Stimulated activated CD8-positive, alpha-beta memory T cell treated with anti-CD3 and anti-CD28 coated beads, Interleukin-4, amount 100 ng/mL, for 24 hours (primary cell): Measurements from ENCODE around the gene RFX1.
"Not testable (repeated sequence)": the region's sequence is repeated elsewhere in the genome, so short reads cannot be mapped to it uniquely, and the experiment has no call there.

Experiments used
- DNase-seq: peaks from one replicate; pipeline ENCODE4 v3.0.0-alpha.2; 2020; ENCODE audit warnings: low read depth

Gene RFX1

DNA sequence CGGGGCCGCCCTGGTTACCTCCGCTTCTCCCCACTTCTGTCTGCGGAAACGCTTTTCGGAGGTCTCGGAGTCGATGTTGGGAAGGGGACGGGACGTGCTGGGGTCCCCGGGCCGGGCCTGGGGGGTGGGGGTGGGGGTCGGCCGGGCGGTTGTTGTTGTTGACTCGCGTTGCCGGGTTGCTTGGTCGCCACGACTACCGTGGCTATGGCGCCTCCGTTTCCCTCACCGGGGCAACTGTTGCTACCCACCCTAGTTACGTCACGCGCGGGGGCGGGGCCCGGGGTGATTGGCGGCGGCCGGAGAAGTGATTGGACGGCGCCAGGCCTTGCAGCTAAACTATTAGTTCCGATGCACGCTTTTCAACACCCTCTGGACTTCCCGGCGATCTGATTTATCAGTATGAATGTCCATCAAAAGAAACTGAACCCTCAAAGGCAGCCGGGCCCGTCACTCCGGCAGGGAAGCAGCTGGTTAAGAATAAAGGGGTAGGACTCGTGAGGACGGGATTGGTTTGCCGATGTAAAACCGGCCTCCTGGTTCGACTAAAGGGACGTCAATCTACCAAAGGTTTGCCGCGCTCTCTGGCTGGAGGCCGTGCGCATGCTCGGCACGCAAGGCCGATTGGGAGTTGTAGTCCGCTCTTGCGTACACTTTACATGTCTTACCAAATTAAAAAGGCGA lies at the start of gene RFX1:
RFX1 (minus strand) TSS at position 236 of the 681 bp plus-strand sequence. CDS start 12,477 bp downstream, outside the sequence.
- peak; percentile 100 for DNase-seq

DNA sequence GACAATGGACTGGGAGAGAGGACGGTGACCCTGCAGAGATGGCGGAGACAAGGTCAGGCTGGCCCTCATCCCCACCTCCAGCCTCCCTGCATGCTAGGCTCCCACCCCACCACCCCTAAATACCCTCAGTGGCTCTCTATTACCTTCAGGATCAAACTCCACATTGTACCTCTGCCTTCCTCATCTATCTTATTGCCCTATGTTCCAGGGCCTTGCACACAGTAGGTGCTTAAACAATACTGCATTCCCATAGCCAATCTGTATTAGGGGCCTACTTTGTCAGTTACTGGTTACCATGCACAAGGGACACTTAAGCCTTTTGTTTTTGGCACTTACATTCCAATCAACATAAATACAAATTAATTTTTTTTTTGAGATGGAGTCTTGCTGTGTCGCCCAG lies 49.3 kb upstream of the RFX1 start:
- no peak for DNase-seq

DNA sequence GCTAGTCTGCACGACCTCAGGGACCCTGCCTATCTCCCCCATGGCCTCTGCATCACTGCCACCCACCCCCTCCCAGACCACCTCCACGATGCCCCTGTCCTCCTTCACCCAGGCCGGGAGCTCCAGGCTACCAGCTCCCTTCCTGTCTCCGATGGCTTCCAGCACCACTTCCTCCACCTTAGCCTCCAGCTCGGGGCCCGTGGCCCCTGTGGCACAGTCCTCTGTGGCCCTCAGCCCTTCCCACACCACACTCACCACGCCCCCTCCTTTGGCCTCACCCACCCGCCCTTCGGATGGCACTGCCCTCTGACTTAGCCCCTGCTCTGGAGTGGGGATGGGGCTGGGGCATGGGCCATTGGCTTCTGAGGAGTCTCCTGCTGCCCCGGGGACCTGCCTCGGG lies 48.6 kb upstream of the RFX1 start:
- no peak for DNase-seq

DNA sequence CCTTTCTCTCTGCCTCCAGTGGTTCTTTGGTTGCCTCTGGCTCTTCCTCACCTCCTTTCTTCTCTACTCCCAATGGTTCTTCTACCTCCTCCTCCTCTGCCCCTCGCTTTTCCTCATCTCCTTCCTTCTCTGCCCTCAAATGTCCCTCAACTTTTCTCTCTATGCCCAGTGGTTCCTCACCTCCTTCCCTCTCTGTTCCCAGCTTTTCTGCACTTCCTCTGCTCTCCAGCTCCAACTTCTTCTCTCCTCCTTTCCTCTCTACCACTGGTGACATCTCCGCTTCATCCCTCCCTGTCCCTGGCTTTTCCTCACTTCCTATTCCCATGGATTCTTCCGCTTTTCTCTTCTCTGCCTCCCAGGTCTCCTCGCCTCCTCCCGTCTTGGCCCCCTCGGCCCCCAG lies 48.0 kb upstream of the RFX1 start:
- DNase-seq, result no peak

DNA sequence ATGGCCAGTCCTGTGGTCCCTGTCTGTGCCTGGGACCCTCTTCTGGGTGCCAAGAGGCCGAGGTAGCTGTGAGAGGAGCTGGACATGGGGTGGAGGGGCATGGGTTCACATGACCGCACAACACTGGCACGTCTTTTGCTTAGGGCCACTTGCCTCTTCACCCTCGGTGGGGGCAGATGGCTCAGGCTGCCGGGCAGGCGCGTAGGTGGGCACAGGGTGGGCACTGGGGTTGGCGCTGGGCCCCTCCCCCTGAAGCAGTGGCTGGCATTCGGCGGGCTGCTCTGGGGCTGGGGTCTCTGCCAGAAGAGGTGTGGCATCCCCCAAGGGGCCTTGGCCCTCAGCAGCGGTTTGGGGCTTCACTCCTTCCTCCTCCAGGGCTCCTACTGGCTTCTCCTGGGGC lies 47.4 kb upstream of the RFX1 start:
- no peak for DNase-seq

DNA sequence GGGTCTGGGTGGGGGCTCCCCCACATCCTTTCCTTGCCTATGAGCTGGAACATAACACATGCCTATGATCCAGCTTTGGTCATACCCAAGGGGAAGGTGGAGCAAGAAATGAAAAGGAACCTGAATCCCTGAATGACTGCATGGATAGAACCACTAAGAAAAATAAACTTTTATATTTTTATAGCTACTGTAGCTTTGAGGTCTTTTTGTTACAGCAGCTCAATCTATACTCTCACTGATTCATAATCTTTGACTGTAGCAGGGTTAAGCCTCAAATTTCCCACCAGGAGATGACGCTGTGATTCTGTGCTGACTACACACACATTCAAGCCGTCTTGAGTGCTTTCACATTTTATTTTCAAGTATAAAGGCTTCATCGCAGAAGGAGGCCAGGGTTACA lies 46.9 kb upstream of the RFX1 start:
- no peak for DNase-seq

DNA sequence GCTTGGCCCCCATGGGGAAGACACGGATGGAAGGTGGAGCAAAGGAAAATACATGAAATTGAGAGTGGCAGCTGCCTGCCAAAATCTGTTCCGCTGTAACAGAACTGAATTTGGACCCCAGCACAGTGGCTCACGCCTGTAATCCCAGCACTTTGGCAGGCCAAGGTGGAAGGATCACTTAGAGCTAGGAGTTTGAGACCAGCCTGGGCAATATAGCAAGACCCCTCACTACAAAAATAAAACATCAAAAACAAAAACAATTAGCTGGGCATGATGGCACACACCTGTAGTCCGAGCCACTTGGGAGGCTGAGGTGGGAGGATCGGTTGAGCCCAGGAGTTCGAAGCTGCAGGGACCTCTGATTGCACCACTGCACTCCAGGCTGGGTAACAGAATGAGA lies 46.4 kb upstream of the RFX1 start:
- no peak for DNase-seq

DNA sequence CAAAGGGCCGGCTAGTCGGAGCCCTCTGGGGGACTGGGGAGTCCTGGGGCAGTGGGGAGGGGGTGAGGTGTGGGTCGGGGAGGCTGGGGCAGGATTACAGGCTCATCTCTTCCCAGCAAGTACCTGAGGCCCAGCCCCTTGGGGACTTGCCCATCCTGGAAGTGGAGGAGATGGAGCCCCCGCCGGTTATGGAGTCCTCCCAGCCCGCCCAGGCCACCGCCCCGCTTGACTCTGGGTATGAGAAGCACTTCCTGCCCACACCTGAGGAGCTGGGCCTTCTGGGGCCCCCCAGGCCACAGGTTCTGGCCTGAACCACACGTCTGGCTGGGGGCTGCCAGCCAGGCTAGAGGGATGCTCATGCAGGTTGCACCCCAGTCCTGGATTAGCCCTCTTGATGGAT lies 45.9 kb upstream of the RFX1 start:
- no peak for DNase-seq

DNA sequence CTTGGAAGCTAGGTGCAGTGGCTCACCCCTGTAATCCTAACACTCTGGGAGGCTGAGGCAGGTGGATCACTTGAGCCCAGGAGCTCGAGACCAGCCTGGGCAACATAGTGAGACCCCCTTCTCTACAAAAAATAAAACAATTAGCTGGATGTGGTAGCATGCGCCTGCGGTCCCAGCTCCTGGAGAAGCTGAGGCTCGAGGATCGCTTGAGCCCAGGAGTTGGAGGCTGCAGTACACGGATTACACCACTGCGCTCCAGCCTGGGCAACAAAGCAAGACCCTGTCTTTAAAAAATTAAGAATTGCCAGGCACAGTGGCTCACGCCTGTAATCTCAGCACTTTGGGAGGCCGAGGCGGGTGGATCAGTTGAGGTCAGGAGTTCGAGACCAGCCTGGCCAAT lies 44.8 kb upstream of the RFX1 start:
- not testable (repeated sequence) for DNase-seq

DNA sequence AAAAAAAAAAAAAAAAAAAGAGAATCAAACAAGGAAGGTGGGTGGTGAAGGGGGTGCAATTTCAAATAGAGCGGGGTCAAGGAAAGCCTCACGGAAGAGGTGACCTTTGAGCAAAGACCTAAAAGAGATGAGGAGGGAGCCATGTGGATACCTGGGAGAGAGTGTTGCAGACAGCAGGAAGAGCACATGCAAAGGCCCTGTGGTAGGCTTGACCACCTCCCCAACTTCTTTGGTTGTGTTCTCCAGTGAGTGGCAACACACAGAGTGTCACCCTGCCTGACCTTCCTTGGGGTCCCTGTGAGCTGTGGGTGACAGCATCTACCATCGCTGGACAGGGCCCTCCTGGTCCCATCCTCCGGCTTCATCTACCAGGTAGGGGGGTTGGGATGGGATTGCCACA lies 44.4 kb upstream of the RFX1 start:
- DNase-seq, result no peak

DNA sequence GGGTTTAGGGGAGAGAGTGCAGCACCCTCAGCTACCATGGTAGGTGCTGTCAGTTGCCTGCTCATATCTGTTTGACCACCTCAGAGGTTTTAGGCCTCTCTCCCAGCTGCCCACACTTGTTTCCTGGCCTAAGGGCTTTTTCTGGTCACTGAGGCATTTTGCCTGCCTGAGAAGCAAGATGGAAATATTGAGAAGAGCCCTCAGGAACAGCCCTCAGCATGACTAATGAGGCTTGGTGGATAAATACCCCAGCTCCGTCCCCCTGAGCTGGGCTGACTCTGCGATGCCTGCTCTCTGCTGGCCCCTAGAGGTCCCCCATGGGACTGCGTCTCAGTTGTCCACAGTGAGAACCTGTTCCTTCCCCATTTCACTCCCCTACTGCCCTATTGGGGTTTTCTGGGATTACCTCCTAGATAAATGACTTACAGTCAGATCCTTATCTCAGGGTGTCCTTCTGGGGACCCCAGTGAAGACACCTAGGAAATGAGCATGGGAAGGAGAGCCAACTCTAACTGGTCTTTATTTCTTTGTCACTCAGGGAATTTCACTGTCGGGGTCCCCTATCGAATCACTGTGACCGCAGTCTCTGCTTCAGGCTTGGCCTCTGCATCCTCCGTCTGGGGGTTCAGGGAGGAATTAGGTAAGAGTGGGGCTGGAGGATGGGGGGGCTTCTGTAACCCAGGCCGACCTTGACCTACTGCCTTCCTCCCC lies 42.5 kb upstream of the RFX1 start:
- DNase-seq, result peak; percentile 67

DNA sequence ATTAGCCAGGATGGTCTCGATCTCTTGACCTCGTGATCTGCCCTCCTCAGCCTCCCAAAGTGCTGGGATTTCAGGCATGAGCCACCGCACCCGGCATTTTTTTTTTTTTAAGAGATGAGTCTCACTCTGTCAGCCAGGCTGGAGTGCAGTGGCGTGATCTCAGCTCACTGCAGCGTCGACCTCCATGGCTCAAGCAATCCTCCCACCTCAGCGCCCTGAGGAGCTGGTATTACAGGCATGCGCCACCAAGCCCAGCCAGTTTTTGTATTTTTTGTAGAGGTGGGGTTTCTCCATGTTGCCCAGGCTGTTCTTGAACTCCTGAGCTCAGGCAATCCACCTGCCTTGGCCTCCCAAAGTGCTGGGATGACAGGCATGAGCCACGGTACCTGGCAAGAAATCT lies 41.7 kb upstream of the RFX1 start:
- not testable (repeated sequence) for DNase-seq

DNA sequence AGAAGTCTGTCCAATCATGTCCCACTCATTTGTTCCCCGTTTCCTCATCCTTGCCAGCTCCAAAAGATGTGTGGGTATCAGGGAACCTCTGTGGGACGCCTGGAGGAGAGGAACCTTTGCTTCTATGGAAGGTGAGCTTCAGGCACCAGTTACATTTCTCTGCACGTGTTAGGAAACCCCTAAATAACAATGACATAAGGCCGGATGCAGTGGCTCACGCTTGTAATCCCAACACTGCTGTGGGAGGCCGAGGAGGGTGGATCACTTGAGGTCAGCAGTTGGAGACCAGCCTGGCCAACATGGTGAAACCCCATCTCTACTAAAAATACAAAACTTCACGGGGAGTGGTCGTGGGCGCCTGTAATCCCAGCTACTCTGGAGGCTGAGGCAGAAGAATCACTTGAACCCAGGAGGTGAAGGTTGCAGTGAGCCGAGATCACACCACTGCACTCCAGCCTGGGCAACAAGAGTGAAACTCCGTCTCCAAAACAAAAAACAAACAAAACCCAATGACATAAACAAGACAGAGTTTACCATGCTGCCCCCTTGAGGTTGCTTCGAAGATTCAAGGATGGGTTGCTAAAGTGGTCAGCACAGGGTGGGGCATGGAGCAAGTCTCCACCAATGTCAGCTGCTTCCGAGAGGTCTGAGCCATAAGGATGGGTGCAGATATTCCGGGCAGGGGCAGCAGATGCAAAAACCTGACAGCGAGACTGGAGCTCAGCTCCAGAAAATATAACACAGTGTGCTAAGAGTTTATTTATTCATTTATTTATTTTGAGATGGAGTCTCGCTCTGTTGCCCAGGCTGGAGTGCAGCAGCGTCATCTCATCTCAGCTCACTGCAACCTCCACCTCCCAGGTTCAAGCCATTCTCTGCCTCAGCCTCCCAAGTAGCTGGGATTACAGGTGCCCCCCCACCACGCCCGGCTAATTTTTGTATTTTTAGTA lies 36.8 kb upstream of the RFX1 start:
- DNase-seq, result peak; percentile 19

DNA sequence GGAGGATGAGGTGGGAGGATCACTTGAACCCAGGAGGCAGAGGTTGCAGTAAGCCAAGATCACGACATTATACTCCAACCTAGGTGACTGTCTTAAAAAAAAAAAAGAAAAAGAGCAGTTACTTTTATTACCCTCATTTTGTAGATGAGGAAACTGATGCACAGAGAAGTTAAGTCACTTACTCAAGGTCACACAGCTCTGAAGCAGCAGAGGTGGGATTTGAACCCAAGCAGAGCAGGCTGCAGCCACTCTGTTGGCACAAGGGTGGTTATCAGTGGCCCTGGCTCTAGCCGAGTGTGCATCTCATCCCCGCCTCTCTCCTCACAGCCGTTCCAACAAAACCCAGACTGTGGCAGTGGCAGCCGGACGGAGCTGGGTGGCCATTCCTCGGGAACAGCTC lies 33.1 kb upstream of the RFX1 start:
- no peak for DNase-seq

DNA sequence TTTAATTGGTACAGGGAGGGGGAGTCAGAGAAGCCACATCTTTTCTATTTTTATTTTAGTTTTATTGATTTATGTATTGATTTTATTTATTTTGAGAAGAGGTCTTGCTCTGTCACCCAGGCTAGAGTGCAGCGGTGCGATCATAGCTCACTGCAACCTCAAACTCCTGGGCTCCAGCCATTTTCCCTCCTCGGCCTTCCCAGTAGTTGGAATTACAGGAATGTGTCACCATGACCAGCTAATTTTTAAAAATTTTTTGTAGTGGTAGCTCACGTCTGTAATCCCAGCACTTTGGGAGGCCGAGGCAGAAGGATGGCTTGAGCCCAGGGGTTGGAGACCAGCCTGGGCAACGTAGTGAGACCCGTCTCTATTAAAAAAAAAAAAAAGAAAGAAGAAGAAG lies 29.6 kb upstream of the RFX1 start:
- DNase-seq, result no peak

DNA sequence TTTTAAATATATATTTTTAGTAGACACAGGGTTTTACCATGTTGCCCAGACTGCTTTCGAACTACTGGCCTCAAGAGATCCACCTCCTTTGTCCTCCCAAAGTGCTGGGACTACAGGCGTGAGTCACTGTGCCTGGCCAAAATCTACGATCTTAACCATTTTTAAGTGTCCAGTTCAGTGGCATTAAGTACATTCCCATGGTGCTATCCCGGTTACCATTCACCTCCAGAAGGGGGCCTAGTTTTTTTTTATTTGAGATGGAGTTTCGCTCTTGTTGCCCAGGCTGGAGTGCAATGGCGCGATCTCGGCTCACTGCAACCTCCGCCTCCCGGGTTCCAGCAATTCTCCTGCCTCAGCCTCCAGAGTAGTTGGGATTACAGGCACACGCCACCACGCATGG lies 29.0 kb upstream of the RFX1 start:
- DNase-seq, result not testable (repeated sequence)

DNA sequence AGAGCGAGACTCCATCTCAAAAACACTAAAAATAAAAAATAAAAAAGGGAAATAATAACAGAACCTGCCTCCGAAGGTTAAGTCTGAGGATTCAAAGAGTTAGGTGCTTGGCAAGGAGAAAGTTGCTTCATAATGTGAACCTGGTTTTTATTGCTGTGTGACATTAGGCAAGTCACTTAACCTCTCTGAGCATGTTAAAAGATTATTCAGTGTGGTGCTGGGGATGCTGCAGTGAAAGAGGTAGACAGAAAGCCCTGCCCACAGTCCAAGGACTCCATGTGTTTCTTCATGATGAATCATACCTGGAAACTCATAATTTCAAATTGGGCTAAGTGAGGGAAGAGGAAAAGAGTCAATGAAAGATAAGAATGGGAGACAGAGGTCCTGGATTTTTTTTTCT lies 27.8 kb upstream of the RFX1 start:
- DNase-seq, result no peak

DNA sequence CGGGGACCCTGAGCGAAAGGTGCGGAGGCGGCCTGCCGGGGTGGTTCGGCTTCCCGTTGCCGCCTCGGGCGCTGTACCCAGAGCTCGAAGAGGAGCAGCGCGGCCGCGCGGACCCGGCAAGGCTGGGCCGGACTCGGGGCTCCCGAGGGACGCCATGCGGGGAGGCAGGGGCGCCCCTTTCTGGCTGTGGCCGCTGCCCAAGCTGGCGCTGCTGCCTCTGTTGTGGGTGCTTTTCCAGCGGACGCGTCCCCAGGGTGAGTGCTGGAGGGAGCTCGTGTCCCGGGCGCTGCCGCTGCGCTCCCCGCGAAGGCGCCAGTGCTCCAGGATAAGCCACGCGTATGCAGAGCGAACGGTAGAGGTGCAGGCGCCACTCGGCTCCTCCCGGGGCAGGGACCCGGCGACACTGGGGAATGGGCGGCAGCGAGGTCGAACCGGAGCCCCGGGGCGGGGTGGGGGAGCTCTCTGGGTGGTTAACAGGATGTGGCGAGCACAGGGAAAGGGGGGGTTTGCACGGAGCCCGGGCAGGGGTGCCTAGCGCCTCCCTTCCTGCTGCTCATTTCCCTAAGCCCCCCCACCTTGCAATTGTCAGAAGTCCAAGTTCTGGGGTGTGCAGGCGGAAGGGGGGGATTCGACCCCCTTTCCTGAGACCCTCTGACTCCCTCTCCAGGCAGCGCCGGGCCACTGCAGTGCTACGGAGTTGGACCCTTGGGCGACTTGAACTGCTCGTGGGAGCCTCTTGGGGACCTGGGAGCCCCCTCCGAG lies 25.8 kb upstream of the RFX1 start, which contains the start of gene IL27RA:
IL27RA (plus strand) TSS at position 44 of the 762 bp plus-strand sequence; CDS start at position 155, 111 bp downstream.
- DNase-seq, result peak; percentile 67

DNA sequence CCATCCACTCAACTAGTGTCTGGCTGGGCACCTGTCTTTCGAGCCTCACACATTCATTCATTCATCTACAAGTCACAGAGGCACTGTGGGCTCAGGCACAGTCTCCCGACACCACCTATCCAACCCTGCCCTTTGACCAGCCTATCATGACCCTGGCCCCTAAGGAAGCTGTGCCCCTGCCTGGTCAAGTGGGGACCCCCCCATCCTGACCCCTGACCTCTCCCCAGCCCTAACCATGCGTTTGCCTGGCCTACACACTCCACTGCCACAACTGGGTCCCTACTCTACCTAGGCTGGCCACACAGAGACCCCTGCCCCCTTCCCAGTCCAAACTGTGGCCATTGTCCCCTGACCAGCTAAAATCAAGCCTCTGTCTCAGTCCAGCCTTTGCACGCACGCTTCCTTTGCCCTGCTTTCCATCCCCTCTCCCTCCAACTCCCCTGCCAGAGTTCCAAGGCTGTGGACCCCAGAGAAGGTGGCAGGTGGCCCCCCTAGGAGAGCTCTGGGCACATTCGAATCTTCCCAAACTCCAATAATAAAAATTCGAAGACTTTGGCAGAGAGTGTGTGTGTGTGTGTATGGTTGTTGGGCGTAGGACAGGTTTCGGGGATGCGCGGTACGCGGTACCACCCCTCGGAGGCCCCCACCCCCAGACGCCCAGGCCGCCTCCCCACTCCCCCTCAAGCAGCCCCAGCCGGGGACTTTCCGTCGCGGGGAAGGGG lies 25.0 kb upstream of the RFX1 start:
- DNase-seq, result no peak

DNA sequence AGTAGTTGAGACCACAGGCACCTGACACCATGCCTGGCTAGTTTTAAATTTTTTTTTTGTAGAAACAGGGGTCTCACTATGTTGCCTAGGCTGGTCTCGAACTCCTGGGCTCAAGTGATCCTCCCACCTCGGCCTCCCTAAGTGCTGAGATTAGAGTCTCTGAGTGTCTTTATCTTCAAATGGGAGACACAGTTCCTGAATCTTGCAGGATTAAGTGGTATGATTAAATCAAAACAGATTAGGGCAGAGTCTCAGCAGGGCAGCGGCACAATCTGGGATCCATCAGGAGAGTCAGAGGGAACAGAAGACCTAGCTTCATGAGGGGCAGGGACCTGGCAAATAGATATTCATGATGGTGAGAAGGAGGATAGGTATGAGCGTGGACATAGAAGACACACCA lies 22.8 kb upstream of the RFX1 start:
- DNase-seq, result no peak

DNA sequence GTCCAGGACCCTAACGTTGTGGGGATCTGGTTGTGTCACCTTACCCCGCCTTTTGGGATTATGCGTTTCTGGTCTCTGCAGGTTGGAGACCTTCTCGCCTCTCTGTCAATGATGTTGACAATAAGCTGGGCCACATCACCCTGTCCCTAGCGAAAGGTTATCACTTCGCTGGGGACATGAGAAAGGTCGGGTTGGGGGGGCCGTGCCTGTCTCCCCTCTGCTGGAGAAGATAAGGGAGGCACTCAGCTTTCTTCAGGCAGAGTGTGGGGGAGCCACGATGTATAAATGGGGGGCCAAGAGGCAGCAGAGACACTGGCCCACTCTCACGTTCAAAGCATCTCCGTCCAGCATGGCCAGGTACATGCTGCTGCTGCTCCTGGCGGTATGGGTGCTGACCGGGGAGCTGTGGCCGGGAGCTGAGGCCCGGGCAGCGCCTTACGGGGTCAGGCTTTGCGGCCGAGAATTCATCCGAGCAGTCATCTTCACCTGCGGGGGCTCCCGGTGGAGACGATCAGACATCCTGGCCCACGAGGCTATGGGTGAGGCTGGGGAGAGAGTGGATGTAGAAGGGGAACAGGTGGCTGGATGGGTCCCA lies 21.8 kb upstream of the RFX1 start, which contains the start of gene RLN3:
RLN3 (plus strand) TSS at position 293 of the 595 bp plus-strand sequence; CDS start at position 350, 57 bp downstream.
- DNase-seq, result no peak
